DMS 273 (cell line): ENCODE results near the gene MIGA1.
"Not testable (repeated sequence)": the region's sequence is repeated elsewhere in the genome, so short reads cannot be mapped to it uniquely, and the experiment has no call there.

ENCODE experiments used
- DNase-seq: peaks from one replicate; lab custom pipeline; 2025; ENCODE audit not compliant: unreplicated experiment; lab: John Stamatoyannopoulos, UW

The MIGA1 gene

DNA sequence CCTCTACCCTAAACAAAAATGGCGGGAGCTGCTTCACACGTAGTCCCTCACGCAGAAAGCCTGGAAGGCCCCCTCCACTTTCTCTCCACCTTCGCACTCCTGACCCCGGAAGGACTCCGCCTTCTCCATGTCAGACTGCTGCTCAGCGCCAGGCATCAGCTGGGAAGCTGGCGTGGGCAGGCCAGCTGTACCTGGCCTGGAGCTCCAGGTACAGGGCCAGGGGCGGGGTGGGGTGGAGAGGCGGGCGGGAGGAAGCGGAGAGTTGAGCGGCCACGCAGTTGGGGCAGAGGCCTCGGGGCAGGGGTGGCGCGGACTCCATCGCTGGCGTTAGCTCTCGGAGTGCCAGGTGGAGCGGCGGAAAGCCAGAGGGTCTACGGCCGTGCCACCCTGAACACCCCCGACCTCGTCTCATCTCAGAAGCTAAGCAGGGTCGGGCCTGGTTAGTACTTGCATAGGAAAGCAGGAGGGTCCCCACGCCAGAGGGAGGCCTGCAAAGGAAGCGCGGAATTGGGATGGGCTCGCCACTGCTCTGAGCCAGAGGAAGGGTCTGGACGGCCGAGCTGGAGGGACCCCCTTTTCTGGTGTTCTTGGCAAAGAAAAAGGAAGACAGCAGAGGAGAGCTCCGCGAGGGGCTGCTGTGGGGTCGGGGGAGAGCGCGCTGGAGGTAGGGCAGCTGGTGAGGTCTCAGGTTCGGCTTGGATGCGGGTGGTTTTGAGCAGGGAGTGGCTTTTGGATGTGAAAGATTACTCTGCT is at the start of gene MIGA1:
MIGA1 (plus strand) TSS at position 121 of the 753 bp plus-strand sequence. CDS start 3,604 bp downstream, outside the sequence.
- peak; percentile 93 for DNase-seq

GRCh38 chr1:77732090-77732489 is 47.4 kb upstream of the MIGA1 start:
- DNase-seq, result no peak

DNA sequence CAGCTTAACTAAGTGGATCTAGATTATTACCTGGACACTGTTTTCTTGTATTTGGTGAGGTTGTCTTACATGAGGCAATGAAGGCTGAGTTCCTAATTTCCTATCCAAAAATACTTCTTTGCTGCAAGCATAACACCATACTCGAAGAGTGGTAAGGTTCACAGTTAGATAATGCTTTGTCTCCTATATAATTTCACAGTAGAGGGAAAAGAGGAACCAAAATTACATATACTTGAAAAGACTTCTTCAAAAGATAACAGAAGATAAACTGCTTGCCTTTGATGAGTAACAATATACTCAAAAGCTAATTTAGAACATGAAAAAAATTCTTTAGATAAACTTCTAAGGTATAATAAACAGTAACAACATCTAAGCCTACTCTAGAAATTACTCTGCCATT is 40.2 kb upstream of the MIGA1 start:
- no peak for DNase-seq

GRCh38 chr1:77741316-77741715 is 38.1 kb upstream of the MIGA1 start:
- no peak for DNase-seq

DNA sequence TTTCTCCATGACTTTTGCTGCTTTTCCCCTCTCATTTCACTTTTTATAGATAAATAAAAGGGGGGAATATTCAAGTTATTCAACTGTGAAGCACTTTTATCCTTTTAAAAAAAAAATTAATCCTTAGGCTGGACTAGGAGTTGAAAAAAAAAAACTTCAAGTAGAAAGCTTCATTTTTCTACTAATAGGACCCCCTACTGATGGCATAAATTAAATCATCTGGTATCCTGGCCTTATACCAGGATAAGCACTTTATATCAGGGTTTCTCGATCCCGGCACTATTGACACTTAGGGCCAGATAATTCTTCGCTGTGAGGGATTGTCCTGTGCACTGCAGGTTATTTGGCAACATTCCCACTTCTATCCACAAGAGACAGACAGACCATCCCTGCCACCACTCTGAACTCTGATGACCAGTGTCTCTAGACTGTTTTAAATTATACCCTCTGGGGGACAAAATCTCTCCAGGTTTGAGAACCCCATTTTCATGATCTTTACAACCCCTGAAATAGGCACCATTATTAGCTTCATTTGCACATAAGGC is 37.4 kb upstream of the MIGA1 start:
- DNase-seq, result peak; percentile 7

DNA sequence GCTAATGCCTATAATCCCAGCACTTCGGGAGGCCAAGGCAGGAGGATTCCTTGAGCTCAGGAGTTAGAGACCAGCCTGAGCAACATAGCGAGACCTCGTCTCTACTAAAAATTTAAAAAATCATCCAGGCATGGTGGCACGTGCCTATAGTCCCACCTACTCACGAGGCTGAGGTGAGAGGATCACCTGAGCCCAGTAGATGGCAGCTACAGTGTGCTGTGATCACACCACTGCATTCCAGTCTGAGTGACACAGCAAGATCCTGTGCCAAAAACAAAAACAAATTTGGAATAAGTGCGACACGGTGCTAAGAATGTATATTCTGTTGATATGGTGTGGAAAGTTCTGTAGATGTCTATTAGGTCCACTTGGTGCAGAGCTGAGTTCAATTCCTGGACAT is 34.9 kb upstream of the MIGA1 start:
- no peak for DNase-seq

DNA sequence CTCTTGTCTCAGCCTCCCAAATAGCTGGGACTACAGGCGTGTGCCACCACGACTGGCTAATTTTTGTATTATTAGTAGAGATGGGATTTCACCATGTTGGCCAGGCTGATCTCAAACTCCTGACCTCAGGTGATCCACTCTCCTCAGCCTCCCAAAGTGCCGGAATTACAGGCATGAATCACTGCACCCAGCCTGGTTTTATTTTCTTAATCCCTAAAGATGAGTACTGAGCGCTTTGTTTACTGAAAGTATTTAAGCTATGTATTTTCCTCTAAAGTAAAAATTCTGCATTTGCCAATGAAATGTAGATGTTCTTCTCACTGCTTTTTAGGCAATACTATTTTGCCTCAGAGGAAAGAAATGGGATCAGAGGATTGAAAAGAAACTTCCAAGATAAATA is 30.0 kb upstream of the MIGA1 start:
- DNase-seq, result not testable (repeated sequence)

- DNase-seq, result no peak
These were observed 23.2 kb upstream of the MIGA1 start for GRCh38 chr1:77756052-77756754.

DNA sequence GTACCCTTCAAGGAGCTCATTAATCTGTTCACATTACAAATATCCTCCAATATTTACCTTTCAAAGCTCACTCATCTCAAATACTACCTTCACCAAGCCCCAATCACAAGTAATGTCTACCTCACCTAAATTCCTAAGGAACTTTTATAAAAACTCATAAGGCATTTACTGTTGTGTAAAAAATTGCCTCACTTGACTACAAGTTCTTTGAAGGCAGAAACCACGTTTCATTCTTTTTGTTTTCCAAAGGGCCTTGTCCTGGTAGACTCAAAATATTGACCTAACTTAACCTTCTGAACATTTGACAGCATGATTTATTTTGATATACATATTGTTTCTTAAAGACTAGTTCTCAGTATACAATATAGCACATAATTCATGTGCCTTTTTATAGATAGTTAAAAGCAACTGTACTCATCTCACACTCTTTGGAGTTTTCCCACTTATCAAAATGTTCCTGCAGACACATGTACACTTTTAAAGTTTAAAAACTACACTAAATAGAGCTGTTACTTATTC is 22.3 kb upstream of the MIGA1 start:
- no peak for DNase-seq

- no peak for DNase-seq
These were observed 21.8 kb upstream of the MIGA1 start for GRCh38 chr1:77757603-77758002.

GRCh38 chr1:77759071-77760028 is 20.1 kb upstream of the MIGA1 start, which contains the start of gene USP33:
TSS of gene USP33 (minus strand) at chr1:77759852. CDS start at chr1:77741697, 18,155 bp downstream.
- peak; percentile 95 for DNase-seq

DNA sequence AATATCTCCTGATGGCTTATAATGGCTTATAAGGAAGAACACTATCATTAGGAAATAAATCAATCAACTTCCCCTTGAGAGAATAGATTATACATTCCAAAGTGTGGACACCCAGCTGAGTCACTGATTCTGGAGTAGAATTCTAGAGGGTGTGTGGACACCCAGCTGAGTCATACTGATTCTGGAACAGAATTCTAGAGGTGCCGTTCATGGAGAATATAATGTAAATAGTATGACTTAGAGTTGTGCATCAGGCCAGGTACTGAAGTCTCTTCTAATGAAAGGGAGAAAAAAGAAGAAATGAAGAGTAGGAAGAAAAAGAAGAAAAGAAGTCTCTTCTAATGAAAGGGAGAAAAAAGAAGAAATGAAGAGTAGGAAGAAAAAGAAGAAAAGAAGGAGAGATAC is 17.4 kb upstream of the MIGA1 start:
- no peak for DNase-seq

DNA sequence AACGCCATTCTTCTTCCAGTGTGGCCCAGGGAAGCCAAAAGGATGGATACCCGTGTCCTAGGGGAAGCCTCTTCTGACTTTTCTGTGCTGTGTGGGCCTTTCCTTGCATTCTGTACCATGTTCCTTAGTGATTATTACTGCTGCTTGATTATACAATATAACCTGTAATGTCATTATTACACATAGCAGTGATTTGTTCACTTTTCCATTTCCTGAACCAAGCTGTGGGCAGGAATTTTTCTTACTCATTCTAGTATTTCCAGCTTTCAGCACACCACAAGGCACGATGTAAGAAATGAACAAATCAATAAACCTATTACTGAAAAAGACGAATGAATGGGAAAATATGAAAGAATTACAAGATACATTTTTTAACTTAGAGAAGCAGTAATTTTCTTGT is 11.4 kb upstream of the MIGA1 start:
- DNase-seq, result no peak

DNA sequence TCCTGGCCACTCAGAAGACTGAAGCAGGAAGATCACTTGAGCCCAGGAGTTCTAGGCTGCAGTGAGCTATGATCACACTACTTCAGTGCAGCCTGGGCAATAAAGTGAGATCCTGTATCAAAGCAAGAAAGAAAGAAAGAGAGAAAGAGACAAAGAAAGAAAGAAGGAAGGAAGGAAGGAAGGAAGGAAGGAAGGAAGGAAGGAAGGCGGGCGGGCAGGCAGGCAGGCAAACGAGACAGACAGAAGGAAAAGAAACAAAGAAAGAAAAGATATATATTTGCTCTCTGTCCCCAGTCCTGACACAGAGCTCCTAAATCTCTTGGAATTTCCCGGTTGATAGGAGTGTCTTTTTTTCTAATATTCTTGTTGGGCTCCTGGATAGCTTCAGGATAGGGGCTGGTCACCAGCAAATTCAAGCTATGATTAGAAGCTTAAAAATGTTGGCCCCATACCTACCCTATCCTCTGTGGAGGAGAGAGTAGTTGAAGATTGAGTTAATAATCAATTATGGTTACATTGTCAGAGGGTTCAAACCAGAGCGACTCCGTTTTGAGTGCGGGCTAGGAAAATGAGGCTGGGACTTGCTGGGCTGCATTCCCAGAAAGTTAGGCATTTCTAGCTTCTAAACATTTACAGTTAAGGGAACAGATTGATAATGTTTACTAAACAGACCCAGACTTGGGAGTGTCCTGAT is 3.3 kb upstream of the MIGA1 start:
- DNase-seq, result no peak

DNA sequence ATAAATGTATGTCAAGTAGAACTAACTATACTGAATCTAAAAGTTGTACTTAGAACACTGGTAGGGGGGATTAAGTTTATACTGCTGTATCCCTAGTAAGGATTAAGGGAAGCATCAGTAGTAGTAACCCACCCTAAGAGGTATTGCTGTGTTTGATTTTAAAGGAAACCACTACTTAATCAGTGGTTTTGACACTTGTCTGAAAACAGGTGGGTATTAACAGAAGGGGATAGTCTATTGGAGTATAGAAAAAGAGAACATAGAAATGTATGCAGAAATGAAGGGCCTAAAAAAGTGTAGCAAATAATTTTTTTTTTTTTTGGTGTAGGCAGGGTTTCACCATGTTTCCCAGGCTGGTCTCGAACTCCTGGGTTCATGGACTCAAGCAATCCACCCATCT is 2.2 kb downstream of the MIGA1 start:
- no peak for DNase-seq

DNA sequence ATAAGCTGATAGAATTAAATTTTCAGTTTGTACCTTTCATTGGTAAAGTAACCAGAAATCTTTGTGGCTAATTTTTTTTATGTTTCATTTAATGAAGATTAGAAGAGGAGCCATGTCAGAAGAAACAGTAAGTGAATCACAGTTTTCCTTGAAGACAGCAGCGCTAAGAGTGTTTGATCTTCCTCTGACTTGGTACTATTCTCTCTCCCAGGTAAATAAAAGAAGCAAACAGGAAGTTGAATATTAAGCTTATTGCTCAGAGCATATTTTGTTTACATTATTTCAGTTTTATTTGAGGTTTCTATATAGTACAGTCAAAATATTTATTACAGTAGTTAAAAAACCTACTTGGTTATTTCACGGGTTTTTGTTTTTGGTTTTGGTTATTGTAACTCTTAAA is 3.7 kb downstream of the MIGA1 start:
- DNase-seq, result no peak

GRCh38 chr1:77786093-77786741 is 6.8 kb downstream of the MIGA1 start:
- DNase-seq, result not testable (repeated sequence)

GRCh38 chr1:77794550-77794949 is 15.1 kb downstream of the MIGA1 start:
- DNase-seq, result no peak

GRCh38 chr1:77796695-77797405 is 17.4 kb downstream of the MIGA1 start:
- DNase-seq, result no peak
